ENCODE data around the gene KCNIP2.

- TF ChIP-seq CTCF (IDR thresholded peaks at IDR 0.05 in 4 of 5, conservative IDR thresholded peaks at IDR 0.05 in 1 of 5) (no peak), POLR2A (IDR thresholded peaks at IDR 0.05) (no peak)
Measured at GRCh38 chr10:101875068-101875688, 31.6 kb upstream of the KCNIP2 start.

All from gastrocnemius medialis (tissue), 4 donors.